HG03565 (cell line): ENCODE results near the gene CYTH4.

Experiments
- ATAC-seq: cut with Tn5 transposase; IDR thresholded peaks from one replicate; pipeline ENCODE4 v1.9.1; 2021; ENCODE audit warnings: mild to moderate bottlenecking, moderate library complexity; ENCODE audit not compliant: unreplicated experiment

CYTH4 gene

DNA sequence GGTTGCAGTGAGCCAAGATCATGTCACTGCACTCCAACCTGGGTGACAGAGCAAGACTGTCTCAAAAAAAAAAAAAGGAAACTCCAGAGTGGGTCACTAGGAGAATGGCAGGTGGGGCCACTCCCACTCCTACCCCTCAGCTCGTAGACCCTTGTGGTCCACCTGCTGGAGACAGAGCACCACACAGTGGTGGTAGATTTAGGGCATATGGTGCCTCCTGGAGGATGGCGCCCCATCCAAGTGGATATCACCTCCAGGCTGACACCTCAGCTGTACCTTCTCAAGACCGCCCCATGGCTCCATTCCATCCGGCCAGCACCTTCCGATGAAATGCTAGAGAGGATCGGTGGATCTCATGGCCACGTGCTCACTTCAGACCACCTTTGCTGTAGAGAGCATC lies 6.2 kb downstream of the CYTH4 start:
- no peak for ATAC-seq

DNA sequence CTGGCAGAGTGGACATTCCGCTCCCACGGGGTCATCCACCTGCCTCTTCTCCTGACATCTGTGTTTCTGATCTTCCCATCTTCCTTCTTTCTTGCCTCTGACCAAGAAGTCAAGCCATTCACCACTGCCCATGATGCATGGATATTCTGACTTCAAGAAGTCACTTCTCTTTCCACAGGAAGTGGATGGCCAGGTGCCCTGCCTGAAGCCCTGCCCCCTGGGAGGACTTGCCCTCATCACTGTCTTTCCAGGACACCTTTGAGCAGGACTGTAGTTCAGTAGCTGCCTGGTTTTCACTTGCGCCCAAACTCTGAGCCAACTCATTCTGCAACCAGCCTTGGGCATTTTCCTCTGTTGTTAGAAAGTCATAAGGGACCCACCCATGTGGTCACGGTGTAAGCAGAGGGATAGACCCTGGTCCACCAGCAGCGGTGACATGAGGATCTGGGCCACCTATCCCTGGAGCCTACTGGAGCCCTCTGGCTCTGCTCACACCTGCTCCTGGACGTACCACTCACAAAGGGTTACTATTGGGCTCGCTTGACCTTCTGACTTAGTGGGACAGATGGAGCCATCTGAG lies 6.9 kb downstream of the CYTH4 start:
- ATAC-seq: no peak

DNA sequence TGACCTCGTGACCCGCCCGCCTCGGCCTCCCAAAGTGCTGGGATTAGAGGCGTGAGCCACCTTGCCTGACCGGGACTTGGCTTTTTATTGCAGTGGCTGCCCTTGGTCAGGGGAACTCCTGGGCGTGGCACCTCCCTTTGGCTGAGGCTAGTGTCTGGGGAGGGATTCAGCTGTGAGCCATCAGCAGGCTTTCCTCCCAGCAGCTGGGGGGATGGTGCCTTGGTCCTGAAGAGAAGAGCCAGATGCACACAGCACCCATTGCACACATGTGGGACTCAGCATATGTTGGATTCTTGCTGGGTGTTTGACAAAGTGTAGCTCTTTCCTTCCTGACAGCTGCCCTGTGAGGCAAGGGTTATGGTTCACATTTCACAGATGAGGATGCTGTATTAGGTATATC lies 8.4 kb downstream of the CYTH4 start:
- no peak for ATAC-seq

DNA sequence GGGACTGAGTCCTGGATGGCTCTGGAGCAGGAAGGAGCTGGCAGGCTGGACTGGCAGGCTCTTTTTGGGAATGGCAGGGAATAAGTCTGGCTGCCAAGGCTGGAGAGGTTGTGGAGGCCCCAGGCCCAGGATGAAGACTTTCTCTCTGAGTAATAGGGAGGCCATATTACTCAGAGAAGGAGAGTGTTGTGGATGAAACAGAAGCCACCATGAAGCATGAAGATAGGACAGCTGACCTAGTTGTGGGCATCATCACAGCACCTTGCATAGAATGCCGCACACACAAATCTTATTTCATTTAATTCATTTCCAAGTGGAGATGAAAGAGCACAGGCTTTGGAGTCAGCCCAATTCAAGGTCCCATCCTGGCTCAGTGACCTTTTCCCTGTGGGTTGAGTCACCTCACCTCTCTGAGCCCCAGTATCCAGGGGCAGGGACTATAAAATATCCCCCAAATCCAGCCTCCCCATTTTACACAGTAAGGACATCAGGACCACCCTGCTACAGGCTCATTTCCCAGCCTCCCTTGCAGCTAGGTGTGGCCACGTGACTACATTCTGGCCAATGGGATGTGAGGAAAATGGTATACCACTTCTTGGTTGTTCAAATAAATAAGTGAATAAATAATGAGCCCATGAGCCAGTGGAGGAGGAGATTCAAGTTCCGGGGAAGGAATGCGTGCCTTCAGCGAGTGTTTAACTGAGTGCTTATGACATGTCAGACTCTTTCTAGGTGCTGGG lies 9.4 kb downstream of the CYTH4 start:
- ATAC-seq: no peak

DNA sequence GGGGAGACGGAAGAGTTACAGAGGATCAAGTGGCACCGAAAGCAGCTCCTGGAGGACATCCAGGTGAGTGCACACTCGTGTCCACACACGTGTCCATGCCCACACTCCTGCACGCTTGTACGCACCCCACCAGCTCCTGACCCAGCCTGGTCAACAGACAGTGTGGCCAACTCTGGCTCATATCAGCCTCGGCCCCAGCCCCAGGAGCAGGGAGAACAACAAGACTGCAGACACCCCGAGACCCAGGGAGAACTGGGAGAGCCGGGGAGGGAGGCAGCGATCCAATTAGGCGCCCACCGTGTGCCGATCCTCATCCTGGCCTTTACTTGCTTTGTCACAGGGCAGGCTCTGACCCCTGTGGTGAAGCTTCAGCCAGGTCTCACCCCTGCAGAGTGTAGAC lies 10.3 kb downstream of the CYTH4 start:
- no peak for ATAC-seq

DNA sequence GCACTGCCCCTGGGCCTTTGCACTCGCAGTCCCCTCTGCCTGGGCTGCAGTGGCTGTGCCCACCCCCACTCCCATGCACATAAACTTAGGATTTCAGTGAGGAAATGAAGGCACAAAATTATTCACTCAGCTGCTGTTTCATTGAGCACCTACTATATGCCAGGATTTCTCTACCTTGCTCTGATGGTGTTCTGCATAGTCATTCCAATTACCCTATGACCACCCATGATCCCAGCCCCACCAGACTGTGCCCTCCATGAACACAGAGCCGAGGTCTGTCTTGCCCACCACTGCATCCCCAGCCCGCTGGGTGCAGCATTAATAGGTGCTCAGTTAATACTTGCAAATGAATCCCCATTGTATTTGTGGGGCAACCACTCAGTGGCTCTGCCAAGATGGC lies 10.9 kb downstream of the CYTH4 start:
- no peak for ATAC-seq

DNA sequence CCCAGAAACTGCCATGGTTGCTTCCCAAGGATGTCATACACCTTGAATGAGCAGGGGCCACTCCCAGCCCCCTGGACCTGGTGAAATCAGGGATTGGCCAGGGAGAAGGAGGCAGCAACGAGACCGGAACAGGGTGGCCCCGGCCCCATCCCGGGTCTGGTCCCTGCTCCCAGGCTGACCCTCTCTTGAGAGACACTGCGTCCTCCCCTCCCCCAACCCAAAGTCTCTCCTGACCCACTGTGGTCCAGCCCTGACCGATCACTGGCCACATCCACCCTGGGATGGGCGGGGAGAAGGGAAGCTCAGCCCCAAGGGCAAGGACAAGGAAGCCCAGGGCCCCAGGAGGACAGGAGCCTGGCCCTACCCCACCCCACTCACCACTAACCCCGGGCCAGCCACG lies 12.4 kb downstream of the CYTH4 start:
- no peak for ATAC-seq

DNA sequence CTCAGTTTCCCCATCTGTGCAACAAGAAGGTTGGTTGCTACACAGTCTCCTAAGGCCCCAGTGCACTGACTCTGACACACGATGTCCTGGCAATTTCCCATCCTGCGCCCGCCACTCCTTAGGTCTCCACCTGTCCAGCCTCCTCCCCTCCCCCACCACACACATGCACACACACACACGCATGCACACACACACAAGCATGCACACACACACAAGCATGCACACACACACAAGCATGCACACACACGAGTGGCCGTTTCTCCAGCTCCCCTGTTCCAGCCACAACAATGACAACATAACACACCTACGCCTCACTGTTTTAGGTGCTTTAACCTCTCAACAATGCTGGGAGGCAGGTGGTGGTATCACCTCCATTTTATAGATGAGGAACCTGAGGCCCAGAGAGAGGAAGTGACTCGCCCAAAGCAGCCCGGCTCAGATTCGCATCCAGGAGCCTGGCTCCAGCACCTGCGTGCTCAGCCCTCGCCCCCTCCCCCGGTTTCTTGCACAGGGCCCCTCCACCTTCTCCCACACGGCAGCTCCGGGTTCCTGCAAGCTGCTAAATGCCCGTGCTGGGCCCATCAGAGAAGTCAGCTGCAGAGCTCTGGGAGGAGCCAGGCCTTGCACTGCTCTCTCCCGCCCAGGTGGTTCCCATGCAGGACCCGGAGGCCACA lies 13.0 kb downstream of the CYTH4 start:
- ATAC-seq: no peak

DNA sequence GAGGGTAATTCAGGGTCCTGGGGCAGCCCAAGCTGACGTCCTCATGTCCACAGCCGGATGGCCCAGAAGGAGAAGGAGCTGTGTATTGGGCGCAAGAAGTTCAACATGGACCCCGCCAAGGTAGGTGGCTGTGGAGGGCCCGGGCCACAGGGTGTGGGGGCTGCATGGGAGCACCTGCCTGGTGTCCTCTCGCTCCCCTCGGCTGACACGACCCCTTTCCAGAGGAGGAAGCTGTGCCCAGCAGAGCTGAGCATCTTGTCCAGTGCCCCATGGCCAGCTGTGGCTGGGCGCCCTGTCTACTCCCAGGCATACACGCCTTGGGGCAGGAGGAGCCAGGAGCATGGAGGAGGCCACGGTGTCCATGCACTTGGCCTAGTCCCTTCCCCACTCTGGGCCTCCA lies 13.6 kb downstream of the CYTH4 start:
- no peak for ATAC-seq

DNA sequence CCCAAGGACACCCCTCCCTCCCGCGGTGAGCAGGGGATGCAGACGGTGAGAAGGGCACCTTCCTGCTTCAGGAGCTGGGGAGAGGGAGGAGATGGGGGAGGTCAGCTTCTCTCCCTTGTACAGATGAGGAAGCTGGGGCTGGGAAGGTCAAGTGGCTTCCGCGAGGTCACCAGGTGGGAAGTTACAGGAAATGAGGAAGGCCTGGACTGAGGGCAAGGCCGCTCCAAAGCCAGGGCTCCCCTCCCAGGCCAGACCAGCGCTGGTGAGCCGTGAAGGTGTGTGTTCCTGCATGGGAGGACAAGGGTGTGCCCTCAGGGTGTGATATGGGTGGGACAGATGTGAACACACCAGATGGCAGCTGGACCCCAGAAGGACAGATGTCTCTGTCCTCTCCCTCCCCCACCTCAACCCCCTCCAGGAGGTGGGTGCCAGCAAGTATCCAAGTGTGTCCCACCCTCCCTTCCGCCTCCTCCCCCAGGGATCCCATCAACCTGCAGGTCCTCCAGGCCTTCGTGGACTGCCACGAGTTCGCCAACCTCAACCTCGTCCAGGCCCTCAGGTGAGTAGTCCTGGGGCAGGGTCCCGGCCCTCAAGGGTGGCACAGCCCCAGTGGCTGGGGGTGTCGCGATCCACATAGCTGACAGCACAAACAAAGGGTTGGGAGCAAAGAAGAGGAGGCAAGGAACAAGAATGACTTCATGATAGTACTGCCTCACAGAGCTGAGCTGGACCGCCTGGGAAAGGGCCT lies 16.6 kb downstream of the CYTH4 start:
- no peak for ATAC-seq

DNA sequence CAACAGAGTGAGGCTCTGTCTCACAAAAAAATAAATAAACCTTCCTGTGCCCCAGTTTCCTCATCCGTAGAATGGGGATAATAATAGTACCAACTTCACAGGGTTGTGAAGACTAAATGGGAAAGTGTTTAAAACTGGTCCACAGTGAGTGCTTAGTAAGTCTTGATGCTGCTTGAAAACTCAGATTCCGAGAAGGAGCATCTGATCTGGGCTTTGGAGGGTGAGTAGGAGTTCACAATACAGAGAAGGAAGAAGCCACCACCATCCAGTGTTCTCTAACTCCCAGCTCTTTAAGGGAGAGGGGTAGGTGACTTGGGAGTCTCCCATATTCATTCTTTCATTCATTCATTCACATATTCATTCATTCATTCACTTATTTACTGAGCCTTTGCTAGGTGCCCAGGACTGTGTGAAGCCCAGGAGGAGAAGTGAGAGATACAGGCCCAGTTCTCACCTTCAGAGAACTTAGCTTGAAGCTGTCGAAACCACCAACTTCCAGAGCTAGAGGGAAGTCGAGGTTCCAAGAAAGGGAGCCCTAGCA lies 17.7 kb downstream of the CYTH4 start:
- no peak for ATAC-seq

DNA sequence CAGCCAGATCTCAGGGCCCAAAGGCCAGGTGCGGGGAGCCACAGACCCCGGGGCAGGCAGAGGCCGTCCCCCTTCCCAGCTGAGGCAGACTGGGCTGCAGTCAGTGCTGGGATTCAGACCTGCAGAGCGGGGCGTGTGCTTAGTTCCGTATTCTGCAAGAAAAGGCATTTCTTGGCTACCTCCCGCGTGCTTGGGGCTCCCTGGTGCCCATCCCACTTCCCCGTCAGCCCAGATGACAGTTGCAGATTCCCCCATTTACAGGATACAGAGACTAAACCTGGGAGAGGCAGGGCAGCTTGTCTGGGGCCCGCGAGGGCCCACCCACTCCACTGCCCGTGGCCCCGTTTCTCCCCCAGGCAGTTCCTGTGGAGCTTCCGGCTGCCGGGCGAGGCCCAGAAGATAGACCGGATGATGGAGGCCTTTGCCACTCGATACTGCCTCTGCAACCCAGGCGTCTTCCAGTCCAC lies 18.3 kb downstream of the CYTH4 start:
- ATAC-seq: no peak

DNA sequence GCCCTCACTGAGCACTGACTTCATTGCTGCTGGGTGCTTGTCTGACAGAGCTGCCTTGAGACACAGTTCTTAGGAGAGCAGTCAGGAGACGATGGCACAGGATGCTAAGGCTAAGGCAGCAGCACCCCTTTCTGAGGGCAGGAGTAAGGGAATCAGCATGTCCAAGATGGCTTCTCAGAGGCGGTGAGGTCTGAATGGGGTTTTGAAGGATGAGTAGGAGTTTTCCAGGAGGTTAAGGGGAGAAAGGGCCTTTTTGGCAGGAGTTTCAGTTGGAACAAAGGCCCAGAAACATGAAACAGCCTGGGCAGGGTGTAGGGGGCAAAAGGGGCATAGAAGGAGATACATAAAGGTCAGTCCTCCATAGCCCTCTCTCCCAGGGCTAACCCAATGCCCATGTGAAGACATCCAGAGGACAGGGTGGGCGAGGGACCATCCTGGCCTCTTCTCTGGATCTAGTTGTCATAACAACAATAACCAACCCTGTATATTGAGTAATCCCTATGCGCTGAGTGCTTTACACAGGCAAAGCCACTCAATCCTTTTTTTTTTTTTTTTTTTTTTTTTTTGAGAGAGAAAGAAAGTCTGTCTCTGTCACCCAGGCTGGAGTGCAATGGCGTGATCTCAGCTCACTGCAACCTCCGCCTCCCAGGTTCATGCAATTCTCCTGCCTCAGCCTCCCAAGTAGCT lies 19.0 kb downstream of the CYTH4 start:
- ATAC-seq: no peak

DNA sequence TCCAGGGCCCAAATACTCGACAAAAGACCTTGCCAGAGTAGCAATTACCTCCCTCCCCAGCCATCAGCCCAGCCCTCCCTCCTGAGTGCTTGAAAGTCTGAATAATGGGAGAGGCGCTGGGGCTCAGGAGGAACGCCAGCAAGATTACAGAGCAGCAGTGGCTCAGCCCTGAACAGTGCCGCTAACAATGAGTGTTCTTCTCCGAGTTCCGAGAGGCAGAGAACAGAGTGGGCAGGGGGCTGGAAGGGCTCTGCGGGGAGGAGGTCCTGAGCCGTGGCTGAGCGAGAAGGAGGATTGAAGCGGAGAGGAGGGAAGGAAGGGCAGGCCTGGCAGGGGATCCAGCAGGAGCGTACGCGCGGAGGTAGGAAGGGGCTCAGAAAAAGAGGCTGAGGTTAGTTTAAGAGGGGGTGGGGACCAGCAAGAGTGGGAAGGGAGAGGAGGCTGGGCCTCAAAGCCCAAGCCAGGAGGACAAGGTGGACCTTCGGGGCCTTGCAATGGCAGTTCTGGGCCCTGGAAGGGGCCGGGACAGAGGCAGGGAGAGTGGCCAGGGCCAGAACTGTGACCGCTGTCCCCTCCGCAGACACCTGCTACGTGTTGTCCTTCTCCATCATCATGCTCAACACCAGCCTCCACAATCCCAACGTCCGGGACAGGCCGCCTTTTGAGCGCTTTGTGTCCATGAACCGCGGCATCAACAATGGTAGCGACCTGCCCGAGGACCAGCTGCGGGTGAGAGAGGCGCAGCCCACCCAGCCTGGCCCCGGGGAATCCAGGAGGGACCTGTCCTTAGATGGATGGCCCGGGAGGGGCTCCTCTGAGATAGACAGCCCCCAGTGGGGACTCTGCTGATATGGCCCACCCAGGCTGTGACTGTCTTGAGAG lies 20.6 kb downstream of the CYTH4 start:
- no peak for ATAC-seq

DNA sequence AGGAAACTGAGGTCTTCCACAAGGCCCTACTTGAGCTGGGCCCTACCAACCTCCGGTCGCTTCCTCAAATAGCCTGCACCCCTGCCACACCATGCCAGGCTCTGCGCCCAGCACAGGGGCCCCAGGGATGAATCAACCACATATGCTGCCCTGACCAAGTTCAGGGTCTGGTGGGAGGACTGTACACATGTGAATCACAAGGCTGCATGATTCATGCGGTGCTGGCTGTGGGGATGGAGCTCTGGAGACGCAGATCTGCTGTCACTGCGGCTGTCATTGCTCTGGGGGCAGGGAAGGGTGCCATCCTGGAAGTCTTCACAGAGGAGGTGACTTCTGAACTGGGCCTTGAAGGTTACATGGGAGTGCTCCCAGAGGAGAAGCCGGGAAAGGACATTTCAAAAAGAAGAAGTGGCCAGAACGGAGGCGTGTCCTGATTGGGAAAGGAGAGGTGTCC lies 21.5 kb downstream of the CYTH4 start:
- ATAC-seq: no peak

DNA sequence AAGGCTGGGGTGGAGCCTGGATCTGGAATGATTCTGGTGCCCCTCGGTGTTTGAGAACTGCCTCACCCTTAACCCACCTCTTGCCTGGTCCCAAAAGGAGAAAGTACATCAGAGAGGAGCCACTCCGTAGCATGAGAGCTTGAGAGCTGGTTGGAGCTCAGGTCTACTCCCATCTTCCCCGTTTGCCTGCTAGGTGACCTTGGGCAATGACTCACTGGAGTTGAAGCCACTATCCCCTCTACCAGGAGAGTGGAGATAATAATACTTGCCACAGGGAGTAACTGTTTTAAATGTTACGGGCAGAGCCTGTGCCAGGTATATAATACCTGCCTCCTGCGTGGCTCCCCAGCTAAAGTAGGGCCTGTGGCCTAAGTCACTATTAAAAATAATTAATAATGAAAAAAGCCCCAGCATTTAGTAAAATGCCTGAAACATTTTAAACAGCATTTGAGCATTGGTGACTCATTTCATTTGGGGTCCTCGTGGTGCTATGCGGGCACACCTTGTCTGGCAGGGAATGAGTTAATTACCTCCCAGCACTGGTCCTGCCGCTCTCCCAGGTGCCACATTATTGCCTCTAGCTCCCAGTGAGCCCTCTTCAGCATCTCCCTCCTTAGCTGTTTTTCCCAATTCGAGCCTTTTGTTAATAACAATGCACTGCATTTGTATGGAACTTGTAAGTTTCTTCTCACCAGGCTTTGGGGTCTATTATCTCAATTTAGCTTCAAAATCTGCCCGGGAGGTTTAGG lies 22.5 kb downstream of the CYTH4 start:
- ATAC-seq: no peak

DNA sequence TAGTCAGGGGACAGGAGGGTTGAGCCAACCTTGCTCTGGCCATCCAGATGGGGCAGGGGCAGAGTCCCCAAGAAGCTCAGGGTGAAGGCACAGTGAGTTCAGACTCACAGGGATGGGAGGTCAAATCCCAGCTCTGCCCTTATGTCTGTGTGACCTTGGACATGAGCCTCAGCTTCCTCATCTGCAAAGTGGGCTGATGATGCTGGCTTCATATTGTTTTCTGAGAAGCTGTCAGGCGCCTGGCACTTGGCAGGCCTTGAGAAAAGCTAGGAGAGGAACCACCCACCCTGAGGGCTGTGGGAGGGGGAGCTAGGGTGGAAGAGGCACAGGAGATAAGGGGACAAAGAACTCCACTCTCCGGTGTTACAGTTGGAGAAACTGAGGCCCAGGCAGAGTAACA lies 23.6 kb downstream of the CYTH4 start:
- no peak for ATAC-seq

DNA sequence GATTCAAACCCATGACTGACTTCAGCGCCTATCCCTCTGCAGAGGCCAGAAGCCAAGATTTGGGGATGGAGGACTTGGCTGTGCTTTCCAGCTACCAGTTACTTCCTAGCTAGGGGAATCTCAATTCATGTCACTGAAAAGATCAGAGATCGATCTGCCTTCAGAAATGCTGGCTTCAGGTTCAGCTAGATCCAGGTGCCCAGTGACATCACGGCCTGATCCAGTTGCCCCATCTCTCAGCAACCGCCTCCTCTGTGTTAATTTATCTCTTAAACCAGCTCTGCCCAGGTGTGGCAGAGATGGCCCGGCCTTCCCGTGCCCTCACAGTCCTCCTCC lies 24.2 kb downstream of the CYTH4 start:
- no peak for ATAC-seq
